Choroid plexus epithelial cell (primary cell): Measurements from ENCODE around the gene MVB12A.
A peak's percentile ranks its signal among the peaks of the same experiment; 100 is the strongest.

Experiments
- DNase-seq: peaks from one replicate; pipeline ENCODE4 v3.0.0-alpha.2; 2010; ENCODE audit warnings: low read depth
- H3K4me3 ChIP-seq: 2 replicates; pipeline ENCODE4 v1.5.1; 2011; ENCODE audit warnings: low read depth, mild to moderate bottlenecking, control low read depth, low read length, moderate library complexity
- TF ChIP-seq, protein P1 (sequence below): conservative IDR thresholded peaks from 2 replicates; pipeline ENCODE4 v1.5.1; 2011; ENCODE audit warnings: low read depth, mild to moderate bottlenecking, control low read depth, inconsistent platforms, low read length, moderate library complexity

Gene MVB12A

DNA sequence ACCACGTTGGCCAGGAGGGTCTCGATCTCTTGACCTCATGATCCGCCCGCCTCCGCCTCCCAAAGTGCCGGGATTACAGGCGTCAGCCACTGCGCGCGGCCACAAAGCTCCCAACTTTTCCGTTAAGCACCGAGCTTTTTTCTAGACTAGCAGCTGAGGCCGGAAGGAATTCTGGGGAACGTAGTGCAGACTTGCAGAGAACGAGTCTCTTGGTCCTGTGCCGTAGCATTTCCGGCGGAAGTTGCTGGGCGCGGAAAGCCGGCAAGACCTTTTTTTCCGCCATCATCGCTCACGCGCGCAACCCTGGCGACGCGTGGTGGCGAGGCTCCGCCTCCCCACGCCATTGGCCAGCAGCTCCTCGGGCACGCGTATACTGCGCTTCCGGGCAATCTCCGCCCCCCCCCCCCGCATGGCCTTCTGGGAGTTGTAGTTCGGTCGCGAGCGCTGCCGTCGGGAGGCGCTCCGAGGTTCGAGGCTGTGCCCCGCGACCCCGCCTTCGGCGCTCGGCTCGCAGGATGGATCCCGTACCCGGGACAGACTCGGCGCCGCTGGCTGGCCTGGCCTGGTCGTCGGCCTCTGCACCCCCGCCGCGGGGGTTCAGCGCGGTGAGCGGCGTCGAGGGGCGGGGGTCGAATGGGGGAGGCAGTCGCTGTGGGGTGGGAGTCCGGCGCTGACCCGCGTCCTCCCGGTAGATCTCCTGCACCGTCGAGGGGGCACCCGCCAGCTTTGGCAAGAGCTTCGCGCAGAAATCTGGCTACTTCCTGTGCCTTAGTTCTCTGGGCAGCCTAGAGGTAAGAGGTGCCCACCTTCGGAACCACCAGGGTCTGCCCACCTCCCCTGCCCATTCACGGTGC lies at the start of gene MVB12A:
Gene MVB12A, plus strand, starts transcription at position 427 of the 854 bp plus-strand sequence. Its CDS starts 89 bp downstream, at position 516.
- DNase-seq: peak; percentile 99
- TF ChIP-seq, protein P1, sequence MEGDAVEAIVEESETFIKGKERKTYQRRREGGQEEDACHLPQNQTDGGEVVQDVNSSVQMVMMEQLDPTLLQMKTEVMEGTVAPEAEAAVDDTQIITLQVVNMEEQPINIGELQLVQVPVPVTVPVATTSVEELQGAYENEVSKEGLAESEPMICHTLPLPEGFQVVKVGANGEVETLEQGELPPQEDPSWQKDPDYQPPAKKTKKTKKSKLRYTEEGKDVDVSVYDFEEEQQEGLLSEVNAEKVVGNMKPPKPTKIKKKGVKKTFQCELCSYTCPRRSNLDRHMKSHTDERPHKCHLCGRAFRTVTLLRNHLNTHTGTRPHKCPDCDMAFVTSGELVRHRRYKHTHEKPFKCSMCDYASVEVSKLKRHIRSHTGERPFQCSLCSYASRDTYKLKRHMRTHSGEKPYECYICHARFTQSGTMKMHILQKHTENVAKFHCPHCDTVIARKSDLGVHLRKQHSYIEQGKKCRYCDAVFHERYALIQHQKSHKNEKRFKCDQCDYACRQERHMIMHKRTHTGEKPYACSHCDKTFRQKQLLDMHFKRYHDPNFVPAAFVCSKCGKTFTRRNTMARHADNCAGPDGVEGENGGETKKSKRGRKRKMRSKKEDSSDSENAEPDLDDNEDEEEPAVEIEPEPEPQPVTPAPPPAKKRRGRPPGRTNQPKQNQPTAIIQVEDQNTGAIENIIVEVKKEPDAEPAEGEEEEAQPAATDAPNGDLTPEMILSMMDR: no peak
- H3K4me3 ChIP-seq: peak within 1 kb of the TSS; percentile 89

DNA sequence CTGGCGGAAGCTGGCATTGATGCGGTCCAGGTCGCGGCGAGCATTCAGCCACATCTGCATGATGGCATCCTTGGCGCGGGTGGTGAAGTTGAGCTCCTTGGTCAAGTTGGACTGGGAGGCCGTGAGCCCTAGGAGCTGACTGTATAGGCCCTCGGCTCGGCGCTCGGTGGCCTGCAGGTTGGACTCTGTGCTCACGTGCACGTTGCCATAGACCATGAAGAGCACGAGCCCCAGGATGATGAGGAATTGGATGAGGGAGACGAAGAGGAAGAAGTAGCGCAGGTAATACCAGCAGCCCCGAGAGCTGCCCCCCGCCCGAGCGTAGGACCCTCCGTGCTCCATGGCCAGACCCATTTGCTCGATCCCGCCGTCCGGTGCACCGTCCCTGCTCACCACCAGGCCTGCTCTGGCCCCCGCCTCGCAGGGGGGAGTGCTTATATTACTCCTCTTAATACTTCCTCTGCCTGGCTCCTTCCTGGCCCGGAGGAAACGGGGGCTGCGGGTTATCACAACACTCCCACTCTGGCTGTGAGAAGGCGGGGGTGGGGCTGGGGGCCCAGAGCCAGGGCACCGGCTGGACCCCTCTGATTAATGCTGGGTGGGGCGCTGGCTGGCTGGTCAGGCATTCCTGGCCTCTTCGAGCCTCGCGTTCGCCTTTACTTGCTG lies 42.8 kb upstream of the MVB12A start, which contains the start of gene PLVAP:
Gene PLVAP, minus strand, starts transcription at position 408 of the 666 bp plus-strand sequence. Its CDS starts 54 bp downstream, at position 354.
- TF ChIP-seq, protein P1: no peak
- no peak for DNase-seq
- no peak within 1 kb of the TSS for H3K4me3 ChIP-seq

DNA sequence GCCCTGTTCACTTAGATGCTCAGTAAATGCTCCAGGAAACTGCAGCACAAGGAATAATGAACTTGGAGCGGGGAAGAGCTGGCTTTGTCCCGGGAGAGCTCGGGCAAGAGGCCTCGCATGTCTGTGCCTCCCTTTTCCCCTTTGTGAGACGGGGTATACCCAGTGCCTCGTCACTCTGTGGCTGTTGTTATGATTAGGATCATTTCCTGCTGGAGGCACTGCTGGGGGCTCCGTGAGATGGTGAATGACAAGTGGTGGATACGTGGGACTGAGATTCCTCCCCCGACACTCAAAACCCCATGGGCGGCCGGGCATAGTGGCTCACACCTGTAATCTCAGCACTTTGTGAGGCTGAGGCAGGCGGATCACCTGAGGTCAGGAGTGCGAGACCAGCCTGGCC lies 41.6 kb upstream of the MVB12A start:
- no peak for DNase-seq
- TF ChIP-seq, protein P1: no peak
- no peak overlapping the region for H3K4me3 ChIP-seq

DNA sequence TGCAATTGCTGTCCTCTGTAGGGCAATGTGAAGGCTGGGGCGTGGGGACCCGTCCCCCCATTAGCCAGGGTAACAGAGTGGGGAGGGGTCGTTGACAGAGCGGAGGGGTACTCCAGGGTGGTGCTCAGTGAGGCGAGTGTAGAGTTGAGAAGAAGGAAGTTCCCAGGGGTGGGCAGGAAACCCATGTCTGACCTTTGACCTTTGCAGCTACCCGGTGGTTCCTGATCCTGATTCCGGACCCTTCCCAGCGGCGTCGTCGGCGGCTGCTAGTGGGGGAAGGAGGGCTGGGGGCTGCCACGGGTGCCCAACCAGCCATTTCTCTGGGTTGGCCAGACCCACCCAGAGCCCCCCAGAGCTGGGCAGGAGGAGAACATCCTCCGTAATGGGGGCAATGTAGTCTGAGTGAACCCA lies 40.6 kb upstream of the MVB12A start:
- no peak overlapping the region for H3K4me3 ChIP-seq
- DNase-seq: no peak
- TF ChIP-seq, protein P1: no peak

DNA sequence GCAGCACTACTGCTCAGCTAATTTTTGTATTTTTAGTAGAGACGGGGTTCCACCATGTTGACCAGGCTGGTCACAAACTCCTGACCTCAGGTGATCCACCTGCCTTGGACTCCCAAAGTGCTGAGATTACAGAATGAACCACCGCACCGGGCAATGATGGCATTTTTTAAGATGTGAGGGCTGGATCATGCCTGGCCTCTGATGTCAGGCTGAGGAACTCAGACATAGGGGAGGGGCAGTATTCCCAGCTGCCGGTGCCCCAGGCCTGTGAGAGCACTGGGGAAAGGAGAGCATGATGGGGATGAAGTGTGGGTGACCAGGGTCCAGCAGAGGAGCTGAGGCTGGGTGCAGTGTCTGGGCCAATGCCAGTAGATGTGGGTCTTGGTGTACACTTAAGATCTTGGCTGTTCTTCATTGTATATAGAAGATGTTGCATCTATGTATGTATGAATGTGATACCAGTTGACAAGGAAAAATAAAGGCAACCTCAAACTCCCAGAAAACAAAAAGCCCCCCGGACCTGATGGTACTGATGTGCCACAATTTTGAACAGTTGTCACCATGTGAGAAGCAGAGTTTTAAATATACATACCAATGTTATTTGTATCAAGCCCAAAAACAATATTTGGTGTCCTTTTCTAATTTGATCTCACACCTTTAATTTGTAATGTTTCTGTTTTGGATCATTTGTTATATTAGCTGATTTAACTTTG lies 39.3 kb upstream of the MVB12A start:
- TF ChIP-seq, protein P1: no peak
- H3K4me3 ChIP-seq: no peak overlapping the region

DNA sequence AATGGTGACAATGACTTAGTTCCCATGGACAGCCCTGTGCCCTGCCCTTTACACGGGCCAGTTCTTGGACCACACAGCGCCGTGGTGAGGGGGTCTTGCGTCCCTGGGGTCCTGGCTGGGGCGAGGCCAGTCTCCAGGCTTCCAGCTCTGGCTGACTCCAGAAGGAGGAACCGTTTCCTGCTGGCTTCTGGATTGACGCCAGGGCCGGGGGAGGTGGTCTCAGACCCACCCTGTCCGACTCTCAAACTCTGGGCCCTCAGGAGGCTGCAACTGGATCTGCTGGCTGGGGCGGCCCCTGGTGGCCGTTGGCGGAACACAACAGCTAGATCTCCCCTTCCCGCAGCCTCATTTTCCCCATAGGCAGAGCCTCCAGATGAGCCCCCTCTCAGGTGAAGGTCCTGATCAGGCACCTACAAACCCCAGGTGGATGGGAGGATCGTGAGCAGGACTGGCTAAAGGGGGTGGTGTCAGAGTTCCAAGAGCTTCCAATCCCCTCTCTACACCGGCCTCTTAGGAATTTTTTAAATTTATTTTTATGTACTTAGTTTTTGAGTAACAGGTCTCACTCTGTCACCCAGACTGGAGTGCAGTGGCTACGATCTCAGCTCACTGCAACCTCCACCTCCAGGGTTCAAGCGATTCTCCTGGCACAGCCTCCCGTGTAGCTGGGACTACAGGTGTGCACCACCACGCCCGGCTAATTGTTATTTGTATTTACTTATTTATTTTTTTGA lies 33.8 kb upstream of the MVB12A start:
- peak; percentile 65 for DNase-seq
- no peak overlapping the region for H3K4me3 ChIP-seq
- TF ChIP-seq, protein P1: peak; percentile 93

More for the DNA sequence above, 39.3 kb upstream of the MVB12A start:
- DNase-seq: no peak
